ENCODE measurements around the gene BDKRB1.

The BDKRB1 gene

GRCh38 chr14:96255501-96256366 is at the start of gene BDKRB1:
Gene BDKRB1 (plus strand): TSS chr14:96256210. CDS start chr14:96263683, 7,473 bp downstream.
- DNase-seq, result no peak

GRCh38 chr14:96206461-96206860 is 49.5 kb upstream of the BDKRB1 start:
- DNase-seq, result no peak

DNA sequence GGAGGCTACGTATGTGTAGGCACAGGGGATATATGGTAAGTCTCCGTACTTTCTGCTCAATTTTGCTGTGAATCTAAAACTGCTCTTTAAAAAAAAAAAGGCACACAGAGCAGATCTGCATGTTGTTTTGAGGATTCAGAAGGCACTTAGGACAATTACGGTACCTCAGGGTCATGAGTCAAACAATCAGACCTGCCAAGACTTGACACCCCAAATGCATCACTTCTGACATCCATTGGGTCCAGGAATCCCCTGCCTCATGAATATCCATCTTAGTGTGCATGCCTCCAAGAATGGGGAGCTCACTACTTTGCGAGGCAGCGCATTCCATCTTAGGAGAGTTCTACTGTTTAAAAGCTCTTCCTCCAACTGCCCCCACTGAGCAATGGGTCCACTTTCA is 48.3 kb upstream of the BDKRB1 start:
- DNase-seq, result no peak

DNA sequence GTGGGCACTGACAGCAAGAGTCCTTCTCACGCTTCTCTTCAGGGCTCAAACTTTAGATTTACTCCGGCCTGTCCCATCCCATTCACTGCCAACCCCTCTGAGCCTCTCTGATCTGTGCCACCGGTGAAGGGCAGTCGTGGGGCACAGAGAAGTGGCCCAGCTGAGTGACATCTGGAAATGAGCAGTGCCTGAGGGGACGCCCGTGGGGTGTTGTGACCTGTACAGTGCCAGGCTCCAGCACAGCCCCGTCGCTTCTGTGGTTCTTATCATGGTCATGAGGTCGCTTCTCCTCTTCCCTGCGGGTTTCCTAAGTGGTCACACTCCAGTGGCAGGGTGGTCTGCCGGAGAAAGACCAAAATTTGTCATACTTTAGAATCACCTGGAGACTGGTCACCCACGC is 47.3 kb upstream of the BDKRB1 start:
- DNase-seq, result no peak

DNA sequence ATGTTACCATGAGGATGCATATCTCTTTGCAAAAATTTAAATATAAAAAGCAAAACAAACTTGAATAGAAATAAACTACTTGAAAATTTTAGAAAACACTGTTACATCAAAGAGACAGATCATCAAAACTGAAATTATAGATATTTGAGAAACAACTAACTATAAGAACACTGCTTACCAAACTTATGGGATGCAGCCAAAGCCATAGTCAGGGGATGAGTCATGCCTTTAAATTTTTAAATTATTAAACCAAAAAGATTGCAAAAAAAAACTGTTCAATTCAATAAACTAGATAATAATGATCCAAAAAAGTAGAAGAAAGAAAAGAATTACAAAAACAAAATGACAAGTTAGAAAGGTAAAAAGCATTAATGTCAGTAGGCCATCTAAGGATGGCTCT is 43.9 kb upstream of the BDKRB1 start:
- DNase-seq, result no peak

GRCh38 chr14:96212896-96213295 is 43.1 kb upstream of the BDKRB1 start:
- no peak for DNase-seq

DNA sequence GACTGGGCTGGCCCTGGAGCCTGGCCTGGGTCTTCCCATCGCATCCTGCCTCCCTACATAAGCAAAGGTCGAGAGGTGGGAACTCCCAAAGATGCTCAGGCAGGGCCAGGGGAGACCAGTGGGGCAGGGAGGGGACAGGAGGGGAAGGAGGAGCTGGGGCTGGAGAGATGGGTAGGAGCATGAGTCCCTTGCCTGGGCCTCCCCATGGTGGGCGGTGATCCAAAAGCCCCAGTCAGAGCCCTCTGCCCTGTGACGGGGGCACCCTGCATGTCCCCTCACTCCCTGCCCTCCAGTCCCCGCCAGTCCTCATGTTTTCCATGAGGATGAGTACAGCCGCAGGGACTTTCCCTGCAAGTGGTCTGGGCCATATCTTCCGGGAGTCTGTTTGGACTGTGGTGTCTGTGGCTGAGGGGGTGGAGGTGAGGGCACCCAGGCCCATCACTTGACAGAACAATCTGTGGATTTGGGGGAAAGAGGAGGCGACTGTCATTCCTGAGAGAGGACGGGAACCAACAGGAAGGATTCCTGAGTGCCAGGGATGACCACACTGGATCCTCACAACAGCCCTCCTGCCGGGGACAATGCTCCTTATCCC is 42.0 kb upstream of the BDKRB1 start:
- DNase-seq, result no peak

DNA sequence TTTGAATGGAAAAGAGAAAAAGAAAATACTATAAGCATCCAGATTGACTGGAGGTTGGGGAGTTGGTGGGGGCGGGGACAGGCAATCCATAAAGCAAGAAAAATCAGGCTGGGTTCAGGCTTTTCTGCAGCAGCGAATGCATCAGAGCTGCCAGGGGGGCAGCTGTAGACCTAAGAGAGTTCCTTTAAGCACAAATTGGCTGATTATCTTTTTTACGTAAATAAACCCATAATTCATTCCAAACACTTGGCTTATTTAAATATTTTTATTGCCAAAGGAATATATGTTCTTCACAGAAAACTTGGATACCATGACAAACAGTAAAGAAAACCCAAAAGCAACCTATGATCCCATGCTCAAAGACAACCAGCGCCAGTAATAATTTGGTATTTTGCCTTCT is 41.2 kb upstream of the BDKRB1 start:
- DNase-seq, result no peak

- DNase-seq, result no peak
Measured at GRCh38 chr14:96215452-96216244, 40.4 kb upstream of the BDKRB1 start.

- no peak for DNase-seq
Measured at GRCh38 chr14:96216627-96217026, 39.4 kb upstream of the BDKRB1 start.

- DNase-seq, result no peak
Measured at GRCh38 chr14:96217376-96217913, 38.6 kb upstream of the BDKRB1 start.

- no peak for DNase-seq
Measured at GRCh38 chr14:96221109-96221650, 34.8 kb upstream of the BDKRB1 start.

GRCh38 chr14:96221841-96222240 is 34.2 kb upstream of the BDKRB1 start:
- DNase-seq, result no peak

GRCh38 chr14:96224480-96225096 is 31.4 kb upstream of the BDKRB1 start:
- DNase-seq, result no peak

GRCh38 chr14:96225213-96225612 is 30.8 kb upstream of the BDKRB1 start:
- no peak for DNase-seq

GRCh38 chr14:96225745-96226151 is 30.3 kb upstream of the BDKRB1 start:
- no peak for DNase-seq

DNA sequence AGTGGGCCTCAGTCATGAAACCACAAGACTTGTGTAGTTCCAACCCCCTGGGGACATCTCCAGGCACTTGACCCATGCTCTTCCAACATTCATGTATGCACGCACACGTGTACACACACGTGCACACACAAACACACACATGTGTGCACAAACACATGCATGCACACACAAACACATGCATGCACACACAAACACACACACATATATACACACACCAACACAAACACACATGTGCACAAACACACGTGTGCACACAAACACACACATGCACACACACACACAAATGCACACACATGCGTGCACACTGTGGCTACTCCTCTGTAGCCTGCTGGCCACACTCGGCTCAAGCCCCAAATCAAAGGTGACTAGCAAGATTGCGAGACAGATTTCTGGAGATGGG is 28.6 kb upstream of the BDKRB1 start:
- no peak for DNase-seq

- no peak for DNase-seq
Measured at GRCh38 chr14:96229315-96229714, 26.7 kb upstream of the BDKRB1 start.

- DNase-seq, result no peak
Measured at GRCh38 chr14:96231056-96231455, 25.0 kb upstream of the BDKRB1 start.

- no peak for DNase-seq
Measured at GRCh38 chr14:96231526-96232130, 24.4 kb upstream of the BDKRB1 start.

- no peak for DNase-seq
Measured at GRCh38 chr14:96232506-96232905, 23.5 kb upstream of the BDKRB1 start.

DNA sequence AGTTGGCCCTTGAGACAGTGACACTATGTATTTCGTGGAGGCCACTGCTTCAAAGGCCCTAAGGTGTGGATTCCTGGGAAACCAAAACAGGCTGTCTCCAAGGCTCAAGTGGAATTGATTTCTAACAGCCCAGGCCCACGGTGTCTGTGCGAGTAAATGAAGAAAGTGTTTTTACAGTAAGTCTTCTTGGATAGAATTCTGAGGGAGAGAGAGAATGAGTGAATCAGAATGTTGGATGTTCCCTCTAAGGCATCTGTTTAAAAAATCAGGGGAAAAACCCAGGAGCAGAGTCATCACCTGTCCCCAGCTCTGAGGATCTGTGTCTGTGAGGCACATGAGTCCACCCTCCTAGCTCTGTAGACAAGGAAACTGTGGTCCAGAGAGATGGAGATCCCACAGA is 22.3 kb upstream of the BDKRB1 start:
- DNase-seq, result no peak
